OCI-LY3 (cell line): Measurements from ENCODE around the gene CASP8AP2.

Experiments used
- EZH2phosphoT487 ChIP-seq: fragments of 200-600 bp; shearing (Covaris generic); IDR thresholded peaks from 2 replicates; pipeline ENCODE4 v1.6.1; 2018; ENCODE audit warnings: antibody characterized with exemption, mixed run types, low read depth
- TF ChIP-seq, protein P1 (sequence below): fragments of 200-600, 300-600 bp; sonication (generic); IDR thresholded peaks from 2 replicates; pipeline ENCODE4 v1.5.1; 2014; ENCODE audit warnings: antibody characterized with exemption, low read length, low read depth

DNA sequence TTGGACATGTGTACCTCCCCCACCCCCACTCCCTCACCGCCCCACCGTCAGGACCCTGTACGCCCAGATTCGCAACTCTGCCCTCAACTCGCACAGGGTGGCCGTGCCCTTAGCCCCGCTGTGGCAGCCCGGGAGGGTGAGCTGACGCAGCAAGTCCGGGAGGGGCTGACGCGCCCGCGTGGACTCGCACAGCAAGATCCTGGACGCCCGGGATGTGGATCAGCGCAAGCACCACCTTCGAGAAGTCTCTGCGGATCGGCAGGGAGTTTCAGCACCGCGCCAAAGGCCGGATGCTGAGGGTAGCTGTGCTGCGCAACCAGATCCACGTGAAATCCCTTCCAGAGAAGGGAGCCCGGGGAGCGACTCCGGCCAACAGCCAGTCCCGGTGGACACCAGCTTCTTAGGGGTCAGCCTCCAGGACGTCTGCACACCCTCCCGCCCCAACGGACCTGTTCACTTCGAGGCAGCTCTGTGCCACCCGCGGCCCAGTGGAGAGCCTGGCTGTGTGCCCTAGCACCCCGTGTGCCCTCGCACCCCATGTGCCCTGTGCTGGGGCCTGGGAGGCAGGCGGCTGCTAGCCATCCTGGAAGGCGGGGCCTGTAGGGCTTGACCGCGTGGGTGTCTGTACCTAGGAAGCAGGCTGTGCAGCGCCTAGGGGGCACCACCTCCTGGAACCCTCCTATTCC, 57.9 kb downstream of the CASP8AP2 start:
- TF ChIP-seq, protein P1, sequence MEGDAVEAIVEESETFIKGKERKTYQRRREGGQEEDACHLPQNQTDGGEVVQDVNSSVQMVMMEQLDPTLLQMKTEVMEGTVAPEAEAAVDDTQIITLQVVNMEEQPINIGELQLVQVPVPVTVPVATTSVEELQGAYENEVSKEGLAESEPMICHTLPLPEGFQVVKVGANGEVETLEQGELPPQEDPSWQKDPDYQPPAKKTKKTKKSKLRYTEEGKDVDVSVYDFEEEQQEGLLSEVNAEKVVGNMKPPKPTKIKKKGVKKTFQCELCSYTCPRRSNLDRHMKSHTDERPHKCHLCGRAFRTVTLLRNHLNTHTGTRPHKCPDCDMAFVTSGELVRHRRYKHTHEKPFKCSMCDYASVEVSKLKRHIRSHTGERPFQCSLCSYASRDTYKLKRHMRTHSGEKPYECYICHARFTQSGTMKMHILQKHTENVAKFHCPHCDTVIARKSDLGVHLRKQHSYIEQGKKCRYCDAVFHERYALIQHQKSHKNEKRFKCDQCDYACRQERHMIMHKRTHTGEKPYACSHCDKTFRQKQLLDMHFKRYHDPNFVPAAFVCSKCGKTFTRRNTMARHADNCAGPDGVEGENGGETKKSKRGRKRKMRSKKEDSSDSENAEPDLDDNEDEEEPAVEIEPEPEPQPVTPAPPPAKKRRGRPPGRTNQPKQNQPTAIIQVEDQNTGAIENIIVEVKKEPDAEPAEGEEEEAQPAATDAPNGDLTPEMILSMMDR, result no peak
- TF ChIP-seq EZH2phosphoT487, result no peak
